SK-N-SH (cell line): ENCODE data around the gene IFNA5. TPM values are rescaled to one million over a fixed set of nuclear protein-coding genes. Genes with fewer than 3 reads are reported as not detected.
A peak's percentile ranks its signal among the peaks of the same experiment; 100 is the strongest.

ENCODE experiments used
- CTCF ChIA-PET: fragments of 300-600, 350-600 bp; formaldehyde crosslinking; extraction: SDS; loops from one replicate; lab custom pipeline; 2021; lab: Yijun Ruan, JAX
- POLR2A ChIA-PET: fragments of 350-600 bp; sonication (Branson Sonifier 250); formaldehyde crosslinking; extraction: SDS; loops from one replicate; lab custom pipeline; 2020; ENCODE audit warnings: antibody characterized with exemption, inconsistent platforms; lab: Yijun Ruan, JAX
- DNase-seq: peaks from one replicate; pipeline ENCODE4 v3.0.0; 2012
- H2AFZ ChIP-seq: fragments of 200-600 bp; sonication (generic); 2 replicates; pipeline ENCODE4 v1.8.1; 2016; ENCODE audit warnings: antibody characterized with exemption, mild to moderate bottlenecking, low read depth
- H3F3A ChIP-seq: fragments of 200-600 bp; sonication (generic); replicated peaks from 2 replicates; pipeline ENCODE3; 2016; ENCODE audit warnings: antibody characterized with exemption, mild to moderate bottlenecking; ENCODE audit not compliant: insufficient read depth
- H3K27ac ChIP-seq, 2 experiments: fragments of 200-500 bp in 1 of 2; fragments of 200-600 bp in 1 of 2; sonication (Bioruptor generic) in 1 of 2; sonication (generic), shearing (Covaris generic) in 1 of 2; 2 replicates each; pipeline versions ENCODE4 v1.5.1 to v1.6.1; 2014 to 2016; ENCODE audit warnings: low read depth in 2 of 2, inconsistent platforms in 1 of 2, low read length in 1 of 2, mild to moderate bottlenecking in 1 of 2, mixed read lengths in 1 of 2
- H3K27me3 ChIP-seq: fragments of 200-600 bp; sonication (generic), shearing (Covaris generic); 2 replicates; pipeline ENCODE4 v1.6.1; 2016; ENCODE audit warnings: mixed run types; ENCODE audit not compliant: insufficient read depth
- H3K36me3 ChIP-seq, 2 experiments: fragments of 200-500 bp in 1 of 2; fragments of 200-600 bp in 1 of 2; sonication (Bioruptor generic) in 1 of 2; sonication (generic) in 1 of 2; replicated peaks in 1 of 2; 2 replicates each; pipeline versions ENCODE3 to v1.5.1; 2014 to 2016; ENCODE audit warnings: low read length in 1 of 2, mild to moderate bottlenecking in 1 of 2; ENCODE audit not compliant: insufficient read depth in 2 of 2, control insufficient read depth in 1 of 2
- H3K4me1 ChIP-seq, 2 experiments: fragments of 200-500 bp in 1 of 2; fragments of 200-600 bp in 1 of 2; sonication (Bioruptor generic) in 1 of 2; sonication (generic), shearing (Covaris generic) in 1 of 2; 2 replicates each; pipeline versions ENCODE4 v1.5.1 to v1.6.1; 2014 to 2016; ENCODE audit warnings: low read depth in 1 of 2, low read length in 1 of 2, mixed run types in 1 of 2; ENCODE audit not compliant: insufficient read depth in 2 of 2, control insufficient read depth in 1 of 2
- H3K4me2 ChIP-seq: fragments of 200-600 bp; sonication (generic), shearing (Covaris generic); 2 replicates; pipeline ENCODE4 v1.6.1; 2017; ENCODE audit warnings: mixed run types
- H3K4me3 ChIP-seq, 2 experiments: fragments of 200-500 bp in 1 of 2; fragments of 200-600 bp in 1 of 2; sonication (Bioruptor generic) in 1 of 2; sonication (generic), shearing (Covaris generic) in 1 of 2; 2 replicates each; pipeline versions ENCODE4 v1.5.1 to v1.8.1; 2014 to 2016; ENCODE audit warnings: low read depth in 2 of 2, inconsistent platforms in 1 of 2, low read length in 1 of 2, mild to moderate bottlenecking in 1 of 2, mixed read lengths in 1 of 2, moderate library complexity in 1 of 2
- H3K79me2 ChIP-seq: fragments of 200-600 bp; sonication (generic); 2 replicates; pipeline ENCODE4 v1.8.1; 2017; ENCODE audit warnings: mild to moderate bottlenecking; ENCODE audit not compliant: insufficient read depth
- H3K9ac ChIP-seq: fragments of 200-600 bp; sonication (generic); 2 replicates; pipeline ENCODE4 v1.6.1; 2017; ENCODE audit warnings: mixed run types
- H3K9me2 ChIP-seq: fragments of 200-600 bp; sonication (generic); 2 replicates; pipeline ENCODE4 v1.6.1; 2017; ENCODE audit warnings: mixed run types
- H3K9me3 ChIP-seq: fragments of 200-600 bp; sonication (generic); 2 replicates; pipeline ENCODE4 v1.6.1; 2017; ENCODE audit warnings: mixed run types, mild to moderate bottlenecking, moderate library complexity
- H4K20me1 ChIP-seq: fragments of 200-600 bp; sonication (generic); 2 replicates; pipeline ENCODE4 v1.6.1; 2017; ENCODE audit warnings: mild to moderate bottlenecking, mixed run types; ENCODE audit not compliant: insufficient read depth
- CHD2 ChIP-seq: fragments of 150-350 bp; IDR thresholded peaks from 2 replicates; pipeline ENCODE4 v1.6.1; 2018; ENCODE audit warnings: low read length; ENCODE audit not compliant: partially characterized antibody
- ELF1 ChIP-seq: IDR thresholded peaks from 2 replicates; pipeline ENCODE4 v1.4.0; 2012
- EZH2phosphoT487 ChIP-seq: fragments of 200-600 bp; sonication (generic); IDR thresholded peaks from 2 replicates; pipeline ENCODE4 v1.6.1; 2017; ENCODE audit warnings: low read depth, mixed run types, mild to moderate bottlenecking, antibody characterized with exemption, moderate library complexity, borderline replicate concordance
- GABPA ChIP-seq: IDR thresholded peaks from 2 replicates; pipeline ENCODE4 v1.4.0; 2012; ENCODE audit warnings: low read depth, mild to moderate bottlenecking
- GATA2 ChIP-seq: sonication (generic); formaldehyde crosslinking; IDR thresholded peaks from 2 replicates; pipeline ENCODE4 v1.5.0; 2020; ENCODE audit warnings: mild to moderate bottlenecking, missing genetic modification reagents
- MXI1 ChIP-seq: IDR thresholded peaks from 2 replicates; pipeline ENCODE4 v1.6.1; 2012; ENCODE audit warnings: mild to moderate bottlenecking, low read depth, low read length, improper control_type of control experiment
- NFIC ChIP-seq: IDR thresholded peaks from 2 replicates; pipeline ENCODE4 v1.4.0; 2012; ENCODE audit warnings: borderline replicate concordance
- NRF1 ChIP-seq: IDR thresholded peaks from 2 replicates; pipeline ENCODE4 v1.6.1; 2012; ENCODE audit warnings: low read depth, mild to moderate bottlenecking, low read length
- RAD21 ChIP-seq: IDR thresholded peaks from 2 replicates; pipeline ENCODE4 v1.6.1; 2012; ENCODE audit warnings: mild to moderate bottlenecking, low read length
- REST ChIP-seq: IDR thresholded peaks from 2 replicates; pipeline ENCODE4 v1.6.1; 2012; ENCODE audit warnings: mild to moderate bottlenecking, low read depth, low read length, moderate library complexity
- RXRA ChIP-seq: IDR thresholded peaks from 2 replicates; pipeline ENCODE4 v1.4.0; 2012; ENCODE audit warnings: low read depth, mild to moderate bottlenecking, borderline replicate concordance
- TAF1 ChIP-seq: IDR thresholded peaks from 2 replicates; pipeline ENCODE4 v1.6.1; 2012; ENCODE audit warnings: low read depth, mild to moderate bottlenecking, low read length, moderate library complexity, borderline replicate concordance
- TEAD4 ChIP-seq: IDR thresholded peaks from 2 replicates; pipeline ENCODE4 v1.4.0; 2012; ENCODE audit warnings: mild to moderate bottlenecking, borderline replicate concordance; ENCODE audit not compliant: insufficient read depth
- USF1 ChIP-seq: IDR thresholded peaks from 2 replicates; pipeline ENCODE4 v1.4.0; 2012; ENCODE audit warnings: low read depth, borderline replicate concordance
- YY1 ChIP-seq: IDR thresholded peaks from 2 replicates; pipeline ENCODE4 v1.4.0; 2012; ENCODE audit warnings: low read depth, mild to moderate bottlenecking
- WGBS: methylation state at CpG from one replicate; pipeline ENCODE4 v1.1.6; 2017; ENCODE audit warnings: low lambda C conversion rate; 5-methylcytosine and 5-hydroxymethylcytosine counted together
- polyA plus RNA-seq, 3 experiments: library from polyadenylated mRNA; depleted of rRNA; stranded (reverse); fragments of >200 nt; gene quantifications; 2 replicates each; pipeline ENCODE4 v1.2.3, GENCODE V29; 2012
- TF ChIP-seq, protein P1 (sequence below): IDR thresholded peaks from 2 replicates; pipeline ENCODE4 v1.4.0; 2012; ENCODE audit warnings: low read depth

Gene IFNA5
- polyA plus RNA-seq, 1 of the 3 experiments (the other 2 are of a cell fraction): not detected

GRCh38 chr9:21336457-21336856, 31.3 kb upstream of the IFNA5 start:
- H2AFZ ChIP-seq: no peak overlapping the region
- H3K4me2 ChIP-seq: no peak overlapping the region
- no peak for TF ChIP-seq RXRA
- no peak for TF ChIP-seq ELF1
- no peak for TF ChIP-seq NRF1
- TF ChIP-seq REST: no peak
- TF ChIP-seq GABPA: no peak
- TF ChIP-seq GATA2 (CRISPR knock-in tag): no peak
- TF ChIP-seq YY1: no peak
- TF ChIP-seq RAD21: no peak
- TF ChIP-seq TEAD4: no peak
- peaks cover 4 to 20% of the 10 kb centered on the region in 2 experiments for H3K36me3 ChIP-seq
- peaks cover 7 to 22% of the 10 kb centered on the region in 2 experiments; a peak in 3 of 4 replicates for H3K4me1 ChIP-seq
- DNase-seq: no peak
- ChIA-PET CTCF (interaction anchor here (1.0 to 4.6 kb wide), 2 partner anchors 18 to 59 kb away, joined by 4 to 19 read pairs; no protein-coding TSS in a partner anchor), POLR2A (no interaction called here)
- H3K4me3 ChIP-seq: no peak overlapping the region
- H3K79me2 ChIP-seq: peaks cover 37% of the 10 kb centered on the region
- H3K27me3 ChIP-seq: peaks cover 8% of the 10 kb centered on the region; the same call in 1 of the 2 replicates
- no peaks in the 10 kb centered on the region for H3F3A ChIP-seq
- H3K27ac ChIP-seq: no peak overlapping the region
- H3K9ac ChIP-seq: no peak overlapping the region
- peaks cover 27% of the 10 kb centered on the region for H4K20me1 ChIP-seq
- H3K9me2 ChIP-seq: no peaks in the 10 kb centered on the region
- H3K9me3 ChIP-seq: no peaks in the 10 kb centered on the region

- ChIA-PET CTCF (interaction anchor here (0.7 to 8.2 kb wide), 9 partner anchors 9 to 674 kb away, joined by 3 to 143 read pairs (median 6); partner anchors contain the start of gene CDKN2B), POLR2A (interaction anchor here (0.7 to 0.9 kb wide), 2 partner anchors 225 to 467 kb away, joined by 3 read pairs; no protein-coding TSS in a partner anchor)
- H3K9me3 ChIP-seq: no peaks in the 10 kb centered on the region
- H3K4me3 ChIP-seq: peak within 1 kb of the TSS; percentile 89 to 96
- peak within 1 kb of the TSS; percentile 95 for H2AFZ ChIP-seq
- WGBS: under 1% methylated on average over 27 of the region's 55 CpGs
- peak; percentile 97 for DNase-seq
- H3K79me2 ChIP-seq: peaks cover 52% of the 10 kb centered on the region
- H3F3A ChIP-seq: no peaks in the 10 kb centered on the region
- H3K27ac ChIP-seq: peak within 1 kb of the TSS; percentile 83 to 90
- peaks cover 7 to 28% of the 10 kb centered on the region in 2 experiments; a peak in 3 of 4 replicates for H3K4me1 ChIP-seq
- H4K20me1 ChIP-seq: peaks cover 41% of the 10 kb centered on the region
- H3K9me2 ChIP-seq: no peaks in the 10 kb centered on the region
- H3K9ac ChIP-seq: peak within 1 kb of the TSS; percentile 99
- peaks cover 7% of the 10 kb centered on the region; the same call in 1 of the 2 replicates for H3K27me3 ChIP-seq
- H3K36me3 ChIP-seq: peaks cover 6 to 28% of the 10 kb centered on the region in 2 experiments
- H3K4me2 ChIP-seq: peak within 1 kb of the TSS; percentile 82
- 0 out of 2 replicates have a peak, but pooled peaks have one; percentile 24 for TF ChIP-seq USF1
- TF ChIP-seq EZH2phosphoT487: no peak
- no peak for TF ChIP-seq NFIC
- TF ChIP-seq REST: no peak
- no peak for TF ChIP-seq CHD2
- peak; percentile 35 for TF ChIP-seq GABPA
- TF ChIP-seq, protein P1, sequence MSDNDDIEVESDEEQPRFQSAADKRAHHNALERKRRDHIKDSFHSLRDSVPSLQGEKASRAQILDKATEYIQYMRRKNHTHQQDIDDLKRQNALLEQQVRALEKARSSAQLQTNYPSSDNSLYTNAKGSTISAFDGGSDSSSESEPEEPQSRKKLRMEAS: peak; percentile 58; the same call in 1 of the 2 replicates
- TF ChIP-seq TAF1: peak; percentile 76
- no peak for TF ChIP-seq MXI1
These were observed 29.9 kb upstream of the IFNA5 start, which contains the start of gene KLHL9 for GRCh38 chr9:21334701-21335632. Gene KLHL9, minus strand, starts transcription at chr9:21335404. Its CDS starts 545 bp downstream, at chr9:21334859.
